Left renal cortex interstitium (tissue), 4 donors: ENCODE results near the gene ARL8B. TPM values are rescaled to one million over a fixed set of nuclear protein-coding genes. Genes with fewer than 3 reads are reported as not detected.
"Not testable (repeated sequence)": the region's sequence is repeated elsewhere in the genome, so short reads cannot be mapped to it uniquely, and the experiment has no call there.

Source experiments
- DNase-seq, 4 donors: peaks; one replicate each; pipeline ENCODE4 v3.0.0-alpha.2; 2013; ENCODE audit warnings: low read depth in 4 of 4, low spot score in 2 of 4, missing footprints in 1 of 4
- polyA plus RNA-seq, 4 donors: library from polyadenylated mRNA; unstranded; fragments of 120-200 nt; gene quantifications; one replicate each; pipeline ENCODE4 v1.2.1, GENCODE V29; 2013; ENCODE audit not compliant: insufficient read length in 4 of 4

ARL8B gene
- polyA plus RNA-seq = 10 to 100 TPM; 65.8 to 76.4 (median 73.1) TPM

DNA sequence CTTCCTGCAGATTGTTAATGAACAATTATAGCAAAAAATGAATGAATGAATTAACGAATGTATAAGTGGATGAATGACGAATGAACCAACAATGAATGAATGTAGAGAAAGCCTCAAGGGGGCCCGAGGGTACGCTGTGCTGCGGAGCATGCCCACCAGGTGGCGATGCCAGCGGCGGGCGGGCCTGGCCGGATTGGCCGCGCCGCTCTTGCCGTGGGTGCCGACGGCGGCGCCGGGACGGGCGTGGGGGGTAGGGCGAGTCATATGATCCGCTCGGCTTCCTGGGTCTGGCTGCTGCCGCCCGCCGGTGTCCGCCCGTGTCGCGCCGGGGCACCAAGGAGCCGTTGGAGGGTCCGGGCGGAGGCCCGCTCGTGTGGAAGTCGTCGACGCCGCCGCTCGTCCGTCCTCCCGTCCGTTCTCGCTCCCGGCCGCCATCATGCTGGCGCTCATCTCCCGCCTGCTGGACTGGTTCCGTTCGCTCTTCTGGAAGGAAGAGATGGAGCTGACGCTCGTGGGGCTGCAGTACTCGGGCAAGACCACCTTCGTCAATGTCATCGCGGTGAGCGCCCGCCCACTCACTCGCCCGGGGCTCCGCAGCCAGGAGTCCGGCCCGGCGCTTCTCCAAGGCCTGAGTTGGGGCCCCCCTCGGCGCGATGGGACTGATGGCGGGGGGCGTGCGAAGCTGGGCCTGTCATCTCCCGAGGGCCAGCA is at the start of gene ARL8B:
ARL8B (plus strand) TSS at position 263 of the 711 bp plus-strand sequence; CDS start at position 437, 174 bp downstream.
- peak in 3 of 4 donors; percentile 65 to 77 (median 75) for DNase-seq

DNA sequence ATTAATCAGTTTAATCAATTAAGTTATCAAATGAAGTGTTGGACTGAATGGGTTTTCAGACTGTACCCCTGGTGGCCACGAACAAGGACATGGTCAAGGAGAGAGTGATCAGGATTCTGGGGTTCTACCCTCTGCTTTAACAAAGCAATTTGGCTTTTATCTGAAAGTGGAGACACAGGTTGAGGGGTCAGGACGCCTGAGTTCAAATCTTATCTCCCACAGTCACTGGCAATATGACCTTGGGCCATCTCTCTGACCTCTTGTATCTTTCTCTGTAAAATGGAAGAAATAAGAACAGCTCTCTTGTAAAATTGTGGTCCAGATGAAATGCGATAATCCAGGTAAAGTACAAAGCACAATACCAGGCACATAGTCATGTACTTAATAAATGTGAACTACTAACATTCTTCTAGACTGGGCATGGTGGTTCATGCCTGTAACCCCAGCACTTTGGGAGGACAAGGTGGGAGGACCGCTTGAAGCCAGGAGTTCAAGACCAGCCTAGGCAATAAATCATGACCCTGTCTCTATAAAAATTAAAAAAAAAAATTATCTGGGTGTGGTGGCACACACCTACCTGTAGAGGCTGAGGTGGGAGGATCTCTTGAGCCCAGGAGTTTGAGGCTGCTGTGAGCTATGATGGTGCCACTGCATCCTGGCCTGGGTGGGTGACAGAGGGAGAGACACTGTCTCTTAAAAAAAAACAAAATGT is 48.6 kb upstream of the ARL8B start:
- DNase-seq = no peak

DNA sequence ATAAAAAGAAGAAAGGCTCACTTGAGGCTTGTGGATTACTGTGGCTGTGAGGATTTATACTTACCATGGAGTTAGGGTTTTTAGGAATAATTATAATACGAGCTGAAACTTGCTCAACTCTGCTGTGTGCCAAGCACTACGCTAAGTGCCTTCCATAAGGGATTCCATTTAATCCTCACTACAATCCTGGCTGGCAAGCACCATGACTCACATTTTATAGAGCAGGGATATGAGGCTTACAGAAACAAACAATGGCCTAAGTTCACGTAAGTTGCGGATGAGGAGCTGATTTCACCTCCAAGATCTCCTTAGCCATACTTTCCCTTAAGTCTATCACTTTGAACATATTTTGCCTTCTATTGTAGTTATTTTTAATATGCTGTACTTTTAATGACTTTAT is 43.9 kb upstream of the ARL8B start:
- no peak for DNase-seq

DNA sequence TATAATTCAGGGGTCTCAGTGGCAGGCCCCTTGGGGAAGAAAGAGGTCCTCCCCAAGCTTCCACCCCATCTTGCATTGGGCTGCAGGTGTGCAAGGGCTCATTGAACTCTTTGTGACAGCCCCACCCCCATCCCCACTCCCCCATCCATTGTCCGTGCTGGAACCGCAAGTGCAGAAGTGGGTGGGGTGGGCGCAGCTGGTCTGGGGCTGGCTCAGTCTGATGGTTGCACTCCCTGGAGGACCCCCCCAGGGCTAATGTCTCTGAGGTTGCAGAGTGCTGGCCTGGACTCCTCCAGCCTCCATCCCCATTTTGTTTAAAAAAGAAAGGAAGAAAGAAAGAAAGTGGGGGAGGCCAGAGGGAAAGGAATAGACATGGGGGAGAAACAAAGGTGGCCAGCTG is 42.3 kb upstream of the ARL8B start:
- DNase-seq = no peak

DNA sequence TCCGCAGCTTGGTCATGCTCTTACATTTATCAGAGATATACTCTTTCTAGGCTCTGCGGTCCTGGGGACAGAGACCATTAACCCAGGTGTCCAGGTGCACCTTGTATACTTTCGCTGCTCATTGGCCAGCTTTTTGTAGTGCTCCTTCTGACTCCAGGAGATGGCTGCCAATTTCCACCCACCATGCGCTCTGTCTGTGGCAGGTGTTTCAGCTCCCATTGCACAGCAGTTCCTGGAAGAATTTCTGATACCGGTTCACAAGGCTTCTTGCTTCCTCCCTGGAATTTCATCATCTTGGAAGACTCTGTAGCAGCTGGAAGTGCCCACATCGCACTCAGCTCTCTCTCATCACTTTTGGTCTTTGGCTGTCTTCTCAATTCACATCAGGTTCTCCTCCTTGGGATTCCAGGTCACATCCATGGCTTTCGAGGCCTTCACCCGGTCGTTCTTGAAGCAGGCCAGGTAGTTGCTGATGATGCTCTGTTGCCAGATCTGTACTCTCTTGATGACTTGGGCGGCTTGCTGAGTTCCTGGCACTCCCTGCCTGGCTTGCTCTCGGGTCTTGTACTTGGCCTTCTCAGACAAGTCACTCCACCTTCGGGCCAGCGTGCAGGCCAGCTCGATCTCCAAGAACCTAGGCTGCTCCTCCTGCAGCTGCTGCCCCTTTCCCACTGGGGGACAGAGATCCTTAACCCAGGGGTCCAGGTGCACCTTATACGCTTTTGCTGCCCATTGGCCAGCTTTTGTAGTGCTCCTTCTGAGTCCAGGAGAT is 41.1 kb upstream of the ARL8B start:
- no peak for DNase-seq

DNA sequence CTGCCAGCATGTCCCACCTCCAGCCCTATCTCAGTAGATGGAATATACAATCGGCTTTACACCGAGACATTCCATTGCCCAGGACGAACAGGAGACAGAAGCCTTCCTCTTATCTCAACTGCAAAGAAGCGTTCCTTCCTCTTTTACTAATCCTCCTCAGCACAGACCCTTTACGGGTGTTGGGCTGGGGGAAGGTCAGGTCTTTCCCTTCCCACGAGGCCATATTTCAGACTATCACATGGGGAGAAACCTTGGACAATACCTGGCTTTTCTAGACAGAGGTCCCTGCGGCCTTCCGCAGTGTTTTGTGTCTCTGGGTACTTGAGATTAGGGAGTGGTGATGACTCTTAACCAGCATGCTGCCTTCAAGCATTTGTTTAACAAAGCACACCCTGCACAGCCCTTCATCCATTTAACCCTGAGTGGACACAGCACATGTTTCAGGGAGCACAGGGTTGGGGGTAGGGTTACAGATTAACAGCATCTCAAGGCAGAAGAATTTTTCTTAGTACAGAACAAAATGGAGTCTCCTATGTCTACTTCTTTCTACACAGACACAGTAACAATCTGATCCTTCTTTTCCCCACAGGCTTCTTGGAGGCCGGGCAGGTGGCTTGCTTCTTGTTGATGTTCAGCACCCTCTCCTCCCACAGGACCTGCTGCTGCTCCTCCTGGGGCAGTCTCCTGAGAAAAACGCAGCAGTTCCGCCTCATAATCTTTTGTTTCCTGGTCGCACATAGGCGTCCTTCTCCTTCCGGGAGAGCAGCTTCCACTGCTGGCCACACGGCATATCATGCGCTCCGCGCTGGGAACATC is 39.9 kb upstream of the ARL8B start:
- DNase-seq = not testable (repeated sequence)

DNA sequence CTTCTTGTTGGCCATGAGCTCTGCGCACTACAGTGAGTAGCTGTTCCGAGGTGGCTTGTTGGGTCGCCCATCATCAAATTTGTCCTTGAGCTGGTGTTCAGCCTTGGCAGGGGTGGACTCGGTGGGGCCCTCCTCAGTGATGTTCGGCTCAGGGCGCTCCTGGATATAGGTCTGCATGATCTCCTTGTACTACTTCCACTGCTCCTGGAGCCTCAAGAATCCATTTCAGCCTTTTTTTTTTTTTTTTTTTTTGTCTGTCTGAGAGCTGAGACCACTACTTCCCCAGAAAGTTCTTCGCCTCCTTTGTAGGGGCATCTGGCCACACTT is 39.3 kb upstream of the ARL8B start:
- DNase-seq = no peak

DNA sequence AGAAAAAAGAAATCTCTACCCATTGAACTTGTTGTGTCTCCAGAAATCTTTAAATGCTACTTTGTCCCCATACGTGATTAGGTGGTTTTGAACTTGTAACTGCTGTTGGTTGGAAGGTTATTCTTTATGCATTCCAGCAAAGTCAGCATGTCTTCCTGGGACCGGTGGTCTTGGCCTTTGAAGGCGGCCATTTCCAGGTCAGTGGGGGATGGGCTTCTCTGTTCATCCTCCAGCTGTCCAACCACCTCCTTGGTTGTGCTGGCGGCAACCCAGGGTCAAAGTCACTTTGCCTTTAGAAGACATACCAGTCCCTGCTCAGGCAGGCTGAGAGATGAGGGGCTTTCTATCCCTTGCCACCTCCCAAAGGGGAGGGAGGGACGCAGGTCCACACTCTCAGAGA is 37.9 kb upstream of the ARL8B start:
- DNase-seq = no peak

DNA sequence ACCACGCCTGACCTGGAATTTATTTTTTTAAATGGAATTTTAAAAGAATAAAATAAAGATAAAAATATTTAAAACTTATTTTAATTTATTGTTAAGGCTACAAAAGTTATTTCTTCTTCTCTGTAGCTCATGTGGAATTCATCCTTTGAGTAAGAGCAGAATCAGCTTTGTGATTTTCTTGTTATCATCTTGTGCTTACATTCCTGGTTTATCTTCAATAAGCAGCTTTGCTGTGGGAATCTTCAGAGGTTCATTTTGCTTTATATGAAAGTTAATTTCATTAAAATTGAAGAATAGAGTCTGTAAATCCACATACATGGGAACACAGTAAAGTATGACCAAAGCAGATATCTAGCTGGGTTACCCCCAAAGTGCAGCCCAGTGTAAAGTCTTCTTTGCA is 35.4 kb upstream of the ARL8B start:
- no peak for DNase-seq

DNA sequence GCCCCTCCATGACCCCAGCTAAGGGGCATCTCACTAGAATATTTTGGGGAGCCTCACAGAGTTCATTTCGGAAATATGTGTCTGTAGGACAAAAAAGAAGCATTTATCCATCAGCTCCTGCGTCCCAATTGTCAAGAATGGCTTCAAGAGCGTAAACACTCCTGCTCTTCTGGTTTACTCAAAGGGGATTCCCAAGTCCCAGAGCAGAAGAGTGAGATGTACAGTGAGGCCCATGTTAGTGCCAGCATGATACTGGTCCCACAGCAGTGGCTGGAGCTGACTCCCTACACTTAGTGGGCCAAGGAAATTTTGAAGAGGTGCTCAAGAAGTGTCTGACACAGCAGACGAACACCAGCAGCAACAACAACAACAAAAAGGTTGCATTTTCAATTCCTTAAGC is 34.9 kb upstream of the ARL8B start:
- DNase-seq = no peak

DNA sequence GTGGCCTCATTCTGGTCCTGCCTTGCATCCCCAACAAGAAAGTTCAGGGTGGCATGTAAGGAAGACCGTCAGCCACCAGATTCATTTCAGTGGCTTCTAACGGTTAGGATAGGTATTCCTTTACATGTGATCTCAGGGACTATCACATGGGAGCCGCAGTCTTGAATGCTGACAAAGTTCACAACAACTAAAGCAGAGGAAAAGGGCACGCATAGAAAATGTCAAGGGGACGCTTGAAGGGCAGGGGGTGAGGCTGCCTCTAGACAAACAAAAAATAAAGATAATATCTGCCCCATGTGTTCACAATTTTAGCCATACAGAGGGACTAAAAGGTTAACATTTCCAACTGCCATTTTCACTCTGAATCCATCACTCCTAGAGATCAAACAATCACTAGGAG is 31.9 kb upstream of the ARL8B start:
- DNase-seq = no peak

DNA sequence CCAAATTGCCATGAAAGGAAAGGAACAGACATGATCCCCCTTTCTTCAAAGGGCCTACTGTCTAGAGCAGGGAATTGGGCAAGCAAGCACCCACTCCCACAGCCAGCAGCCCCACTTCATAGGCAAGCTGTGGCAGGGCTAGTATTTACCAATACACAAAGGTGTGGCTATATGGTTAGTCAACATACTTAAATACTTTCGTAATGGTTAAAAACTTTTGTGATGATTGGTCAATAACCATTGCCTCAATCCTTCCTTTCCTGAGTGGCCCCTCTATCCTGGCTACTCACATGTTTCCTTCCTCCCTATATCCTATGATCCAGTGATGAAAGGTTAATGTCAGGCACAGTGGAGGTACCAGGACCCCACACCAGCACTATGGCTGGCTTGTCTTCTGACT is 30.1 kb upstream of the ARL8B start:
- no peak for DNase-seq

DNA sequence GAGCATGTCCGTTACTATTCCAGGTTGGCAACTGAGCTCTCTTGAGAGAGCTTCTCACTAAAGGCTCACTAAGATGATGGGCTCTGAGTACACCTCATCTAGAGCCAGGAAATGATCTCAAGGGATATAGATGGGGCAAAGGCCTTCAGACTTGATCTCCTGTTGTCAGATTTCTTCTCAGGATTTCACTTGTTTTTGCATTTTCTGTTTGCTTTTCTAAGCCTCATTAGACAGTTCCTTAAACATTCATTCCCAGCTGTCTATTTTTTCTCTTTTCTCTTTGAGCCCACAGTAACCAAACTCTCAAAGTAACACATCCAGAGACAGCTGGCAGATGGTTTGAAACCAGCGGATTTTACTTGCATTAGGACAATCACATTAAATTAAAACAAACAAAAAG is 28.4 kb upstream of the ARL8B start:
- DNase-seq = no peak

DNA sequence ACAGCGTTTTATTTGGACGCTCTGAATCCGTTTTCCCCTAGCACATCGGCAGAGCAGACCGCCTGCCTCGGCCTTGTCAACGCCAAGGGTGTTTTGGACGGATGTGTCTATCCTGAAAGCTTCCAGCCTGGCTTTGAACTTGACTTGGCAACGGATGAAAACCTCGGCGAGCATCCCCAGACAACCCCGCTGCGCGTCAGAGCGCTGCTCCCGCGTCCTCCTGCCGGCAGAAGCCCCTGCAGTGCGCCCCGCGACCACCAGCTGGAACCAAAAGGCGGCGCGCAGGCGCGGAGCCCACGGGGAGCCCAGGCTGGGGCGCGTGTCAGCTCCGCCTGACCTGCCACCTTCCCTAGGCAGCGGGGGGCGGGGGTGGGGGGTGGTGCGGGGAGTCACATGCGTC is 26.2 kb upstream of the ARL8B start:
- DNase-seq = peak; percentile 29 to 64 (median 62)

DNA sequence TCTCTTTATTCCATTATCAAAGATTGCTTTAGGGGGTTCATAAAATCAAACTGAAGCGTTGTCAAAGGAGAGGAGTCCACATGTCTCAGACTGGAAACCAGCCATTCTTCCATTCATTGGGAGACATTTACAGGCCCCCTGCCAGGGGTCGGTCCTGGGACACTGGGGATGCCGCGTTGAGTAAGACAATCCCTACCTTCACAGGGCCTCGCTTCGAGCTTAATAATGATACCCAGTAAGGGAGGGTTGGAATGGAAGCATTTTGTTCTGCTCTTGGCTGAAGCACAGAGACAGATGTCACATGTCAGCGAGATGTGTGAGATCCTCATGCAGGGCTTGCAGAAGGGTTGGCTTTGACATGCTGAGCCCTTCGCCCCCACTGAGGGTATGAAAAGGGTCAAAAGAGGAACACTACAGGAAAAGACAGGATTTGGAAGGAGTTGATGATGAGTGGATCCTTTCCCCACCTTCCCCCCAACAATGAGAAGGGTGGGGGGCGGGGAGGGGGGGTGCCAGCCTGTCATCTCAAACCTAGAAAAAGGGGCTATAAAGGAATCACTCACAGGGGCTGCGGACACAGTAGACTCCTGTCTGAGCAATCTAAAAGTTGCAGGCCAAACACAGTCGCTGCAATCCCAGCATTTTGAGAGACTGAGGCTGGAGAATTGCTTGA is 25.6 kb upstream of the ARL8B start:
- DNase-seq = peak in 3 of 4 donors; percentile 11 to 29 (median 17)

DNA sequence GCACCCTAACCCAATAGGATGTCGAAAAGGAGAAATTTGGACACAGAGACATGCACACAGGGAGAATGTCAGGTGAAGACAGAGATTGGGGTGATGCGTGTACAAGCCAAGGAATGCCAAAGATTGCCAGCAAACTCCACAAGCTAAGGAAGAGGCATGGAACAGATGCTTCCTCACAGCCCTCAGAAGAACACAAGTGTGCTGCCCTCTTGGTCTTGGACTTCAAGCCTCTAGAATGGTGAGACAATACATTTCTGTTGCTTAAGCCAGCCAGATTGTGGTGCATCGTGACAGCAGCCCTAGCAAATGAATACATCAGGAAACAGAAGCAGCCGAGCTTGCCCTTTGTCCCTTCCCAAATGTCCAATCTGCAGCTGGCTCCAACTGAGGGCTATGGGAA is 23.7 kb upstream of the ARL8B start:
- no peak for DNase-seq

DNA sequence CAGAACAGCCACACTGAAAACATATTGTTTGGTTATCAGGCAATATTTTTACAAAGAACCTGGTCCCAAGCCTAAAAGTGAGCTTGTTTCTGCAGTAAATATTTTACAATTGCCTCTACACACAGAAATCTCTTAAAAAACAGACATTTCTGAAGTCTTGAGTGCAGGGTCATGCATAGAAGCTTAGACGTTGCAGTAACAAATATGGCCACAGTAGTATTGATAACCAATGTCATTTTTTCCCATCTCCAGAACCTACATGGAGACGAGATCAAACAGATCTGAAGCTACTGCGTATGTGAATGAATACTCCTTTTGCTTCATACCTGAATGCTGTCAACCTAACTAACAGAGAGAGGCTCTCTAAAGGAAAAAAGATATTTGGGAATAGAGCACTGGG is 19.6 kb upstream of the ARL8B start:
- no peak for DNase-seq

DNA sequence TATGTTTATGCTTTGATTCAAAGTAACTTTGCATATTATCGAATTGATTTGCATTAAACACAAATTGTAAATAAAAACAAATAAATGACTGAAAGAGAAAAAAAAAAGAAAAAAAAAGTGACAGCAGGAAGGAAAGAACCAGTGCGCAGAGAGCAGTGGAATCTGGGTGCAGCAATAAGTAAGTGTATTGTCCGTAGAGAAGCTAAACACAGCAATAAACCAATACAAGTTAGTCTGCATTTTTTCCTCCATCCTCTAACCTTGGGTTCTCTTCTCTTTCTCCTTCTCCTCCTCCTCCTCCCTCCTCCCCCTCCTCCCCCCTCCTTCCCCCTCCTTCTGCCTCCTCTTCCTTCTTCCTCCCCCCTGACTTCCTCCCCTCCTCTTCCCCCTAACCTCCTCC is 18.3 kb upstream of the ARL8B start:
- DNase-seq = no peak

DNA sequence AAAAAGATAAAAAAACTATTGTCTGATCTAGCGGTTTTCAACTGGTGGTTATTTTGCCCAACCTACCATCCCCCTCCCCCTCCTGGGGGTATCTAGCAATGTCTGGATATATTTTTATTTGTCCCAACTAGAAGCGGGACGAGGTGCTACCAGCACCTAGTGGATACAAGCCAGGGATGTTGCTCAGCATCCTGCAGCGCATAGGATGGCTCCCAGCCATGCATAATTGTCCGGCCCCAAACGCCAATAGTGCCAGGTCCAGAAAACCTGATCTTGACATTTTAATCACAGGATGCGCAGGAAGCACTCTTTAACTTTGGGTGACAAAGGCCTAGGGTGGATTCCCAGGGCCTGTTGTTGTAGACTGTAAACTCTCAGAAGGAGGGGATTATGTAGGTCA is 17.0 kb upstream of the ARL8B start:
- no peak for DNase-seq

DNA sequence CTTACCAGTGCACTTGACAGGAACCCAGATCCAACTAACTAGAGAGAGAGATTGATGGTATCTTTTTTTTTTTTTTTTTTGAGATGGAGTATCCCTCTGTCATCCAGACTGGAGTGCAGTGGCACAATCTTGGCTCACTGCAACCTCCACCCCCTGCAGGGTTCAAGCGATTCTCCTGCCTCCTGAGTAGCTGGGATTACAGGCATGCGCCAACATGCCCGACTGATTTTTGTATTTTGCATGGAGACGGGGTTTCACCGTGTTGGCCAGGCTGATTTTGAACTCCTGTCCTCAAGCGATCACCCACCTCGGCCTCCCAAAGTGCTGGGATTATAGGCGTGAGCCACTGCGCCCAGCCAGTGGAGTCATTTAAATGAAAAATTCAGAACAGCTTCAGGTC is 15.7 kb upstream of the ARL8B start:
- not testable (repeated sequence) for DNase-seq
